ENCODE measurements around the gene PCID2. TPM values are rescaled to one million over a fixed set of nuclear protein-coding genes. Genes with fewer than 3 reads are reported as not detected.
A peak's percentile ranks its signal among the peaks of the same experiment; 100 is the strongest.

PCID2 gene
- total RNA-seq, 1 donor from 2014 or later: 36.0 TPM

GRCh38 chr13:113207890-113208420 is 514 bp downstream of the PCID2 start:
- Histone ChIP-seq H3K9ac (ENCODE audit: low read depth in 1 of 3, low read length in 3 of 3) (peak overlapping the region; percentile 94 to 98 (median 98)), H3K9me3 (ENCODE audit: control insufficient read depth in 3 of 3, low read length in 3 of 3) (no peaks in the 10 kb centered on the region), H3K27me3 (ENCODE audit: control insufficient read depth in 3 of 3, insufficient read depth in 3 of 3, low read length in 3 of 3) (no peaks in the 10 kb centered on the region), H3K4me1 (ENCODE audit: control insufficient read depth in 3 of 3, insufficient read depth in 3 of 3, low read length in 3 of 3) (peaks cover 51 to 77% (median 56%) of the 10 kb centered on the region in 3 donors), H3K4me3 (ENCODE audit: low read length in 3 of 3) (peak overlapping the region; percentile 80 to 99 (median 95)), H3K36me3 (ENCODE audit: control insufficient read depth in 3 of 3, insufficient read depth in 3 of 3, low read length in 3 of 3) (peaks cover 5 to 21% (median 17%) of the 10 kb centered on the region in 3 donors), H3K27ac (ENCODE audit: low read depth, low read length) (peak overlapping the region; percentile 99)

- peak overlapping the region; percentile 94 to 98 (median 98) for H3K9ac ChIP-seq (ENCODE audit: low read depth in 1 of 3, low read length in 3 of 3)
Measured at GRCh38 chr13:113207460-113207859, 1.0 kb downstream of the PCID2 start.

GRCh38 chr13:113205428-113205931 is 3.0 kb downstream of the PCID2 start:
- peaks cover 0 to 14% (median 7%) of the 10 kb centered on the region in 3 donors for H3K36me3 ChIP-seq (ENCODE audit: control insufficient read depth in 3 of 3, insufficient read depth in 3 of 3, low read length in 3 of 3)
- H3K4me3 ChIP-seq (ENCODE audit: low read length in 3 of 3): no peak overlapping the region
- no peaks in the 10 kb centered on the region for H3K27me3 ChIP-seq (ENCODE audit: control insufficient read depth in 3 of 3, insufficient read depth in 3 of 3, low read length in 3 of 3)
- H3K27ac ChIP-seq (ENCODE audit: low read depth, low read length): peak overlapping the region; percentile 38
- peaks cover 38 to 56% (median 38%) of the 10 kb centered on the region in 3 donors for H3K4me1 ChIP-seq (ENCODE audit: control insufficient read depth in 3 of 3, insufficient read depth in 3 of 3, low read length in 3 of 3)
- peak overlapping the region in 1 of 3 donors; percentile 5 for H3K9ac ChIP-seq (ENCODE audit: low read depth in 1 of 3, low read length in 3 of 3)
- no peaks in the 10 kb centered on the region for H3K9me3 ChIP-seq (ENCODE audit: control insufficient read depth in 3 of 3, low read length in 3 of 3)

More at GRCh38 chr13:113207460-113207859, 1.0 kb downstream of the PCID2 start:
- Histone ChIP-seq H3K36me3 (ENCODE audit: control insufficient read depth in 3 of 3, insufficient read depth in 3 of 3, low read length in 3 of 3) (peaks cover 5 to 22% (median 17%) of the 10 kb centered on the region in 3 donors), H3K9me3 (ENCODE audit: control insufficient read depth in 3 of 3, low read length in 3 of 3) (no peaks in the 10 kb centered on the region), H3K4me3 (ENCODE audit: low read length in 3 of 3) (peak overlapping the region; percentile 80 to 99 (median 95)), H3K27me3 (ENCODE audit: control insufficient read depth in 3 of 3, insufficient read depth in 3 of 3, low read length in 3 of 3) (no peaks in the 10 kb centered on the region), H3K4me1 (ENCODE audit: control insufficient read depth in 3 of 3, insufficient read depth in 3 of 3, low read length in 3 of 3) (peaks cover 49 to 73% (median 52%) of the 10 kb centered on the region in 3 donors), H3K27ac (ENCODE audit: low read depth, low read length) (peak overlapping the region; percentile 99)

DNA sequence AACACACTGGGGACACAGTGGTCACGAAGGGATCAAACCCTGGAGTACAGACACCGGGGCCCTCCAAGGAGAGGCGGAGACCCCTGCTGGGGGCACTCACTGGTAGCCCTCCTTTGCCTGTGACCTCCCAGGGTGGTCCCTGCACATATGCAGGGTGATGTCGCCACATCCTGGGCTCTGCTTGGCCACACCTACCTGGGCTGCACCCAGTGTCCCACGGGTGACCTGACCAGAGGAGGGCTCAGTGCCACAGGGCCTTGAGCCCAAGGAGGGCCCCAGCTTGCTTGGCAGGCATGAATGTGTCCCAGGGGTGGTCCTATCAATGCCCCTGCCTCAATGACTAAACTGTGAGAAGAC is 4.1 kb downstream of the PCID2 start:
- Histone ChIP-seq H3K9me3 (ENCODE audit: control insufficient read depth in 3 of 3, low read length in 3 of 3) (no peaks in the 10 kb centered on the region), H3K4me1 (ENCODE audit: control insufficient read depth in 3 of 3, insufficient read depth in 3 of 3, low read length in 3 of 3) (peaks cover 32 to 56% (median 38%) of the 10 kb centered on the region in 3 donors), H3K27ac (ENCODE audit: low read depth, low read length) (no peak overlapping the region), H3K4me3 (ENCODE audit: low read length in 3 of 3) (no peak overlapping the region), H3K9ac (ENCODE audit: low read depth in 1 of 3, low read length in 3 of 3) (no peak overlapping the region), H3K27me3 (ENCODE audit: control insufficient read depth in 3 of 3, insufficient read depth in 3 of 3, low read length in 3 of 3) (no peaks in the 10 kb centered on the region), H3K36me3 (ENCODE audit: control insufficient read depth in 3 of 3, insufficient read depth in 3 of 3, low read length in 3 of 3) (peaks cover 4 to 25% (median 16%) of the 10 kb centered on the region in 3 donors)

- Histone ChIP-seq H3K27me3 (ENCODE audit: control insufficient read depth in 3 of 3, insufficient read depth in 3 of 3, low read length in 3 of 3) (no peaks in the 10 kb centered on the region), H3K4me3 (ENCODE audit: low read length in 3 of 3) (no peak overlapping the region), H3K9ac (ENCODE audit: low read depth in 1 of 3, low read length in 3 of 3) (no peak overlapping the region), H3K36me3 (ENCODE audit: control insufficient read depth in 3 of 3, insufficient read depth in 3 of 3, low read length in 3 of 3) (peaks cover 8 to 31% (median 22%) of the 10 kb centered on the region in 3 donors), H3K27ac (ENCODE audit: low read depth, low read length) (no peak overlapping the region), H3K4me1 (ENCODE audit: control insufficient read depth in 3 of 3, insufficient read depth in 3 of 3, low read length in 3 of 3) (peaks cover 32 to 56% (median 38%) of the 10 kb centered on the region in 3 donors), H3K9me3 (ENCODE audit: control insufficient read depth in 3 of 3, low read length in 3 of 3) (no peaks in the 10 kb centered on the region)
Measured at GRCh38 chr13:113203507-113204377, 4.7 kb downstream of the PCID2 start.

DNA sequence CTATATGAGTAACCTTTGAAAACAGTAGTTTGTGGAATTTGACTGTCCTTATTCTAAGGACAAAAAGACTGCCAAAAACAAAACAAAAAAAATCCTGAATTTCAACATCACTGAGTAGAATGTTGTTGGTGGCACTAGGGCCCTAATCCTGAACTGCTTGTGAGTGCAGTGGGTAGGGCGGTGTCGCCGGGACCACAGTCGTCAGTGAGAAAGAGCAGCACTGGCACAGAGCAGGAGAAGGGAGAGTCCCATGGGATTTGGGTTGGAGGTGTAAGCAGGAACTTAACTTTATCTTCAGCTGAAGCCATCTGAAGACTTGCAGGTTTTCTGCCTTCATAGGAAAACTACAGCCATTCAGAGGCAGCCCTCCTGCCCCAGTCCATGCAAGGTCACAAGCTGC is 5.6 kb downstream of the PCID2 start:
- Histone ChIP-seq H3K4me1 (ENCODE audit: control insufficient read depth in 3 of 3, insufficient read depth in 3 of 3, low read length in 3 of 3) (peaks cover 32 to 51% (median 36%) of the 10 kb centered on the region in 3 donors), H3K9ac (ENCODE audit: low read depth in 1 of 3, low read length in 3 of 3) (no peak overlapping the region), H3K36me3 (ENCODE audit: control insufficient read depth in 3 of 3, insufficient read depth in 3 of 3, low read length in 3 of 3) (peaks cover 8 to 36% (median 27%) of the 10 kb centered on the region in 3 donors), H3K4me3 (ENCODE audit: low read length in 3 of 3) (no peak overlapping the region), H3K27me3 (ENCODE audit: control insufficient read depth in 3 of 3, insufficient read depth in 3 of 3, low read length in 3 of 3) (no peaks in the 10 kb centered on the region), H3K27ac (ENCODE audit: low read depth, low read length) (no peak overlapping the region), H3K9me3 (ENCODE audit: control insufficient read depth in 3 of 3, low read length in 3 of 3) (no peaks in the 10 kb centered on the region)

DNA sequence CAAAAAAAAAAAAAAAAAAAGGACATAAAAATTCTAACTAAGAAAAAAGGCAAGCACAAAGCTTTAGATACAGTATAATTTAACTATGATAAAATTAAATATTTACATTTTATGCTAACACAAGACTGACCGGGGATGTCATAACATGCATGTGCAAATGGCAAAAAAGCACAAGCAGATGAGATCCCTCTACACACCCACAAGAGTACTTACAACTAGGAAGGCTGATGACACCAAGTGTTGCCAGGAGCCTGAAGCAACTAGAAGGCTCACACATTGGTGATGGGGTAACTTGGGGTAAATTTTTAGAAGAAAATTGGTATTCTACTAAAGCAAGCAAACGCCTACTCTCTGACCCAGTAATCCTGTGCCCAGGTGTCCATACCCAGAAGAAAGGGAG is 6.7 kb downstream of the PCID2 start:
- peaks cover 18 to 47% (median 36%) of the 10 kb centered on the region in 3 donors for H3K36me3 ChIP-seq (ENCODE audit: control insufficient read depth in 3 of 3, insufficient read depth in 3 of 3, low read length in 3 of 3)
- H3K27ac ChIP-seq (ENCODE audit: low read depth, low read length): no peak overlapping the region
- no peaks in the 10 kb centered on the region for H3K27me3 ChIP-seq (ENCODE audit: control insufficient read depth in 3 of 3, insufficient read depth in 3 of 3, low read length in 3 of 3)
- H3K9ac ChIP-seq (ENCODE audit: low read depth in 1 of 3, low read length in 3 of 3): no peak overlapping the region
- H3K4me3 ChIP-seq (ENCODE audit: low read length in 3 of 3): no peak overlapping the region
- no peaks in the 10 kb centered on the region for H3K9me3 ChIP-seq (ENCODE audit: control insufficient read depth in 3 of 3, low read length in 3 of 3)
- H3K4me1 ChIP-seq (ENCODE audit: control insufficient read depth in 3 of 3, insufficient read depth in 3 of 3, low read length in 3 of 3): peaks cover 24 to 40% (median 28%) of the 10 kb centered on the region in 3 donors

DNA sequence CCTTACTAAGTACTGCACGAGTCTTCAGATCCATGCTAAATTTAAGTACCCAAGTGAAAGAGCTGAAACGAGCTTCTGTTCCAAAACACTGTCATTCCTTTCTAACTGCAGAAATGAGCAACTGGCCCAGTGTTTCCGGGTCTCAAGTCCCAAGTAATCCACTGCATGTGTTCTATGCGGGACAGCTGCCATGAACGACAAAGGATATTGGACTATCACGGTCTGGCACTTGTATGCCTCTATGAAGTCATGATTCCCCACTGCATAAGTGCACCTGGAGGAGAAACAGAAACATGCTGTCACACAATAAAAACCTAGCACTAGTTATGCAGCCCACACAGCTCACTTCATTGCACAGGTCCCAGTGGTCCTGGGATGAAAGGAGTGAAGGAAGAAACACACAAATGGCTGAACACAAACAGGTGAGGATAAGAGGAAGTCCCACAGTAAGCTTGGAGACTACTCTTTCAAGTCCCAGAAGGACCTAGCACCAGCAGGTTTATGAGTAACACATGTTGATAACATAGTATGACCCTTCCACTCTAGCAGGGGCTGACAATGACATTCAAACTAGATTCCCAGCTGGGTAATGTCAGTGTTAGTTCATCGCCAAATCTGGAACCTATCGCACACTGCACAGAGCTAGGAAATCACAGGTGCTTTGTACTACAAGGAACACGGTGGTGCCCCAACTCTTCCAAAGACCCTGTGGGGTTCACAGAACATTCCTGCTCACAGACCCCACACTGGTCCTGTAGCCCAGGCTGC is 11.3 kb downstream of the PCID2 start:
- Histone ChIP-seq H3K4me3 (ENCODE audit: low read length in 3 of 3) (no peak overlapping the region), H3K36me3 (ENCODE audit: control insufficient read depth in 3 of 3, insufficient read depth in 3 of 3, low read length in 3 of 3) (peaks cover 38 to 67% (median 66%) of the 10 kb centered on the region in 3 donors), H3K4me1 (ENCODE audit: control insufficient read depth in 3 of 3, insufficient read depth in 3 of 3, low read length in 3 of 3) (no peaks in the 10 kb centered on the region), H3K27ac (ENCODE audit: low read depth, low read length) (no peak overlapping the region), H3K9me3 (ENCODE audit: control insufficient read depth in 3 of 3, low read length in 3 of 3) (no peaks in the 10 kb centered on the region), H3K27me3 (ENCODE audit: control insufficient read depth in 3 of 3, insufficient read depth in 3 of 3, low read length in 3 of 3) (no peaks in the 10 kb centered on the region), H3K9ac (ENCODE audit: low read depth in 1 of 3, low read length in 3 of 3) (no peak overlapping the region)

DNA sequence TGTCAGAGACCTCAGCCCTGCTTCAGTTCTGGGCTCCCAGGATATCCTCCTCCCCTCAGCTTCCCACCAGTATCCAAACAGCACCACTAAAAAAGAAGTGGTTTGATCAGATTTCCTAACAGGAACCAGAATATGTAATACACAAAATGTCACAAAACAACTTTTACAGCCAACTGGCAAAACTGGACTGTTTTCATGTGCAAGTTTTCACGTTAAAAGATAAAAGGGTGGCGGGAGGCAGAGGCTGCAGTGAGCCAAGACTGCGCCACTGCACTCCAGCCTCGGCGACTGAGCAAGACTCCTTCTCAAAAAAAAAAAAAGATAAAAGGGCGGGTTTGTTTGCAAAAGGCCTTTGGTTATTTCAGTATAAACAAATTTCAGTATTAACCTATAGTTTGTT is 13.1 kb downstream of the PCID2 start:
- Histone ChIP-seq H3K9me3 (ENCODE audit: control insufficient read depth in 3 of 3, low read length in 3 of 3) (no peaks in the 10 kb centered on the region), H3K27ac (ENCODE audit: low read depth, low read length) (no peak overlapping the region), H3K4me1 (ENCODE audit: control insufficient read depth in 3 of 3, insufficient read depth in 3 of 3, low read length in 3 of 3) (no peaks in the 10 kb centered on the region), H3K4me3 (ENCODE audit: low read length in 3 of 3) (no peak overlapping the region), H3K9ac (ENCODE audit: low read depth in 1 of 3, low read length in 3 of 3) (no peak overlapping the region), H3K27me3 (ENCODE audit: control insufficient read depth in 3 of 3, insufficient read depth in 3 of 3, low read length in 3 of 3) (no peaks in the 10 kb centered on the region), H3K36me3 (ENCODE audit: control insufficient read depth in 3 of 3, insufficient read depth in 3 of 3, low read length in 3 of 3) (peaks cover 46 to 78% (median 75%) of the 10 kb centered on the region in 3 donors)

All from skeletal muscle tissue (tissue), 4 donors.